Measurements from ENCODE around the gene NVL.

Gene NVL

DNA sequence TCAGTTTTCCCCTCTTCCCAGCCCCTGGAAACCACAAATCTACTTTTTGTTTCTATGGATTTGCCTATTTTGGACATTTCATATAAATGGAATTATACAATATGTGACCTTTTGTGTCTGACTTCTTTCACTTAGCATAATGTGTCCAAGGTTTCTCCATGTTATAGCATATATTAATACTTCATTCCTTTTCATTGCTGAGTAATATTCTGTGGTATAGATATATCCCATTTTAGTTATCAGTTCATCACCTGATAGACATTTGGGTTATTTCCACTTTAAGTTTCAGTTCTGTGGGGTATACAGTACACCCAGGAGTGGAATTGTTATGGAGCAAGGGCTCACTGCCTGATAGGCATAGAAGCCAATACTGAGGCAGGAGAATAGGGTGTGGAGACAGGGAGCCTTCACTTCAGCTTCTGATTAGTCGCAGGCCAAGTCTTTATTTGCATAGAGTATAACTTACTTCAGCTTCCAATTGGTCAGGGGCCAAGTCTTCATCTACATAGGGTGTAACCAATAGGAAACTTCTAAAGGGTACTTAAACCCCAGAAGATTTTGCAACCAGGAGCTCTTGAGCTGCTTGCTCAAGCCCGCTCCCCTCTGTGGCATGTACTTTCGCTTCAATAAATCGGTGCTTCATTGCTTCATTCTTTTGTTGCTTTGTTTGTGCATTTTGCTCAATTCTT, 8.3 kb upstream of the NVL start:
- TF ChIP-seq, protein P1, sequence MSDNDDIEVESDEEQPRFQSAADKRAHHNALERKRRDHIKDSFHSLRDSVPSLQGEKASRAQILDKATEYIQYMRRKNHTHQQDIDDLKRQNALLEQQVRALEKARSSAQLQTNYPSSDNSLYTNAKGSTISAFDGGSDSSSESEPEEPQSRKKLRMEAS (IDR thresholded peaks at IDR 0.05; ENCODE audit: low read depth, low read length) = no peak
- TF ChIP-seq POLR2A (IDR thresholded peaks at IDR 0.05; ENCODE audit: extremely low read depth, insufficient read length) (no peak), MYC (IDR thresholded peaks at IDR 0.05; ENCODE audit: low read depth, low read length) (no peak)
- TF ChIP-seq, protein P2, sequence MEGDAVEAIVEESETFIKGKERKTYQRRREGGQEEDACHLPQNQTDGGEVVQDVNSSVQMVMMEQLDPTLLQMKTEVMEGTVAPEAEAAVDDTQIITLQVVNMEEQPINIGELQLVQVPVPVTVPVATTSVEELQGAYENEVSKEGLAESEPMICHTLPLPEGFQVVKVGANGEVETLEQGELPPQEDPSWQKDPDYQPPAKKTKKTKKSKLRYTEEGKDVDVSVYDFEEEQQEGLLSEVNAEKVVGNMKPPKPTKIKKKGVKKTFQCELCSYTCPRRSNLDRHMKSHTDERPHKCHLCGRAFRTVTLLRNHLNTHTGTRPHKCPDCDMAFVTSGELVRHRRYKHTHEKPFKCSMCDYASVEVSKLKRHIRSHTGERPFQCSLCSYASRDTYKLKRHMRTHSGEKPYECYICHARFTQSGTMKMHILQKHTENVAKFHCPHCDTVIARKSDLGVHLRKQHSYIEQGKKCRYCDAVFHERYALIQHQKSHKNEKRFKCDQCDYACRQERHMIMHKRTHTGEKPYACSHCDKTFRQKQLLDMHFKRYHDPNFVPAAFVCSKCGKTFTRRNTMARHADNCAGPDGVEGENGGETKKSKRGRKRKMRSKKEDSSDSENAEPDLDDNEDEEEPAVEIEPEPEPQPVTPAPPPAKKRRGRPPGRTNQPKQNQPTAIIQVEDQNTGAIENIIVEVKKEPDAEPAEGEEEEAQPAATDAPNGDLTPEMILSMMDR (IDR thresholded peaks at IDR 0.05; ENCODE audit: low read depth, low read length) = no peak
- peak; percentile 67 for DNase-seq (ENCODE audit: low read depth)
- no peak overlapping the region for H3K4me3 ChIP-seq (ENCODE audit: low read depth, low read length)

DNA sequence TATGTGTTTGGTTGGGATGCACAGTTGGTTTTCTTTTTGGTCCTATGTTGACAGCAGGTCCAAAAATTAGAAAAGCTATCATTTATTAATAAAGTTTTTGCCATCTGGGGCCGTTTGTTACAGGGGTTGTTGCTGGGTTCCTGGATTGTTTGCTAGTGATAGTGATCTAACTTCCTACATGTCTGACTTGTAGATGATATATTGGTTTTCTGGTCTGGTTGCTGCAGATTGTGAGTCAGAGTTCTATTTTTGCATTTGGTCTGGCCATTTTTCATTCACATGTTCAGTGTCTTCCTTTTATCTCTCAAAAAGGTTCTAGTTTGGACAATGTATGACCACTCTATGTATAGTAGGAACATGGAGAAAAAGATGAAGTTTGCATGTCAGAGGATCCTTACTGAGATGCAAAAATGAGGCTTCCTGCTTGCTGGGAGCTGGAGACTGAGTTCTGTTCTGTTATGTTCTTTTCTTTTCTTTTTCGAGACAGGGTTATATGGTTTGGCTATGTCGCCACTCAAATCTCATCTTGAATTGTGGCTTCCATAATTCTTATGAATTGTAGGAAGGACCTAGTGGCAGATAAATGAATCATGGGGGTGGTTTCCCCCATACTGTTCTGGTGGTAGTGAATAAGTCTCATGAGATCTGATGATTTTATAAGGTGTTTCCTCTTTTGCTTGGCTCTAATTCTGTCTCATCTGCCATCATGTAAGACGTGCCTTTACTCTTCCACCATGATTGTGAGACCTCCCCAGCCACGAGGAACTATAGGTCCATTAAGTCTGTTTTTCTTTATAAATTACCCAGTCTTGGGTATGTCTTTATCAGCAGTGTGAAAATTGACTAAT, 4.2 kb upstream of the NVL start:
- DNase-seq (ENCODE audit: low read depth) = peak; percentile 44
- TF ChIP-seq, protein P2 (IDR thresholded peaks at IDR 0.05; ENCODE audit: low read depth, low read length) = no peak
- no peak for TF ChIP-seq MYC (IDR thresholded peaks at IDR 0.05; ENCODE audit: low read depth, low read length)
- TF ChIP-seq, protein P1 (IDR thresholded peaks at IDR 0.05; ENCODE audit: low read depth, low read length) = no peak
- no peak for TF ChIP-seq POLR2A (IDR thresholded peaks at IDR 0.05; ENCODE audit: extremely low read depth, insufficient read length)
- H3K4me3 ChIP-seq (ENCODE audit: low read depth, low read length) = no peak overlapping the region

DNA sequence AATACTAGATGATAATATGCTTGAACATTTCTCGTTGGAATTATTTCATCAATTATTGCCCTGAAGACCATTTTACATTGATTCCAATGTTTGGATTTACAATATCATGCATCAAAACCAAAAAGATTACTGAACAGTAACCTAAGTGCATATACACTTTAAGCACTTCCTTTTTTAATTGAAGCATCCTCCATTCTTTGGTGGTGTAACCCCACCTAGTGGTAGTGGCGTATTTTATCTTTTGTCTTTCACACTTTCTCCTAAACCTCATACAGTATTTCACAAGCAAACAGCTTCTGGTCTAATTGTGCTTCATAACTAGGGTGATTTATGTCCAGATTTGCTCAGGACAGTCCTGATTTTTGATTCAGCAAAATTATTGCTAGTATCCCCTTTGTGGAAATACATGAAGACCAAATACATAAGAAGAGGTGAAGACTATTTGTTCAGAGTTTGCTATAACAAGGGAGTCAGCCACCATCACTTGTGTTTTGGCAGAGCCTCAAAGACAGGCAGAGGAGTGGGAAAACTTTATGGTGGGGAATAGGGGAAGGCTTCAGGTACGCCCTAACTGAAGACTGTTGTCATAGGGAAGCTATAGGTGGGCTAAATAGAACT, 3.4 kb upstream of the NVL start:
- peak; percentile 80 for DNase-seq (ENCODE audit: low read depth)
- H3K4me3 ChIP-seq (ENCODE audit: low read depth, low read length) = no peak overlapping the region
- TF ChIP-seq, protein P1 (IDR thresholded peaks at IDR 0.05; ENCODE audit: low read depth, low read length) = no peak
- TF ChIP-seq, protein P2 (IDR thresholded peaks at IDR 0.05; ENCODE audit: low read depth, low read length) = peak; percentile 43

DNA sequence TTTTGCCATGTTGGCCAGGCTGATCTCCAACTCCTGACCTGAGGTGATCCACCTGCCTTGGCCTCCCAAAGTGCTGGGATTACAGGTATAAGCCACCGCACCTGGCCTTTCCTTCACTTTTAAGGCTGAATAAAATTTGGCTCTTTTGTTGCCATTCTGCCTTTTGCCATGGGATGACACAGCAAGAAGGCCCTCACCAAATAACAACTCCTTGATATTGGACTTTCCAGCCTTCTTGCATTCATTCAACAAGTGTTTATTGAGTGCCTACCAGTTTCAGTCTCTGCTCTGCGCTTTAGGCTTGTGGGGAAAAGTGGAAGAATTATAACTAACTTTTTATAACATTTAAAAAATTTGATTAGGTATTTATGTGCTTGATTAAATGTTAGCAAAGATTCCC, 1.9 kb upstream of the NVL start:
- no peak overlapping the region for H3K4me3 ChIP-seq (ENCODE audit: low read depth, low read length)
- TF ChIP-seq, protein P1 (IDR thresholded peaks at IDR 0.05; ENCODE audit: low read depth, low read length) = no peak
- TF ChIP-seq, protein P2 (IDR thresholded peaks at IDR 0.05; ENCODE audit: low read depth, low read length) = no peak
- TF ChIP-seq POLR2A (IDR thresholded peaks at IDR 0.05; ENCODE audit: extremely low read depth, insufficient read length) (no peak), MYC (IDR thresholded peaks at IDR 0.05; ENCODE audit: low read depth, low read length) (no peak)
- DNase-seq (ENCODE audit: low read depth) = no peak

DNA sequence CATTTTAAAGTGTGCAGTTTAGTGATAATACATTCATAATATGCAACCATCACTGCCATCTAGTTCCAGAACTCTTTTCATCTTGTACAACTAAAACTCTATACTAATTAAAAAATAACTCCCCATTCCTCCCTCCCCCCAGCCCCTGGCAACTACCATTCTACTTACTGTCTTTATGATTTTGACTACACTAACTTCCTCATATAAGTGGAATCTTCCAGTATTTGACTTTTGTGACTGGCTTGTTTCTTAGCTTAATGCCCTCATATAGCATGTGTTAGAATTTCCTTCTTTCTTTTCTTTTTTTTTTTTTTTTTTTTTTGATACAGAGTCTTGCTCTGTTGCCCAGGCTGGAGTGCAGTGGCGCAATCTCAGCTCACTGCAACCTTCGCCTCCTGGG, 1.4 kb upstream of the NVL start:
- TF ChIP-seq MYC (IDR thresholded peaks at IDR 0.05; ENCODE audit: low read depth, low read length) (no peak), POLR2A (IDR thresholded peaks at IDR 0.05; ENCODE audit: extremely low read depth, insufficient read length) (no peak)
- TF ChIP-seq, protein P2 (IDR thresholded peaks at IDR 0.05; ENCODE audit: low read depth, low read length) = no peak
- TF ChIP-seq, protein P1 (IDR thresholded peaks at IDR 0.05; ENCODE audit: low read depth, low read length) = no peak
- H3K4me3 ChIP-seq (ENCODE audit: low read depth, low read length) = peak overlapping the region; percentile 96
- no peak for DNase-seq (ENCODE audit: low read depth)

All from NB4 (cell line).